Islet precursor cell (in vitro differentiated cells): Measurements from ENCODE around the gene MTRF1.
A peak's percentile ranks its signal among the peaks of the same experiment; 100 is the strongest.
"Not testable (repeated sequence)": the region's sequence is repeated elsewhere in the genome, so short reads cannot be mapped to it uniquely, and the experiment has no call there.

ENCODE experiments used
- DNase-seq: peaks from one replicate; pipeline ENCODE4 v3.0.0-alpha.2; 2018

MTRF1 gene

DNA sequence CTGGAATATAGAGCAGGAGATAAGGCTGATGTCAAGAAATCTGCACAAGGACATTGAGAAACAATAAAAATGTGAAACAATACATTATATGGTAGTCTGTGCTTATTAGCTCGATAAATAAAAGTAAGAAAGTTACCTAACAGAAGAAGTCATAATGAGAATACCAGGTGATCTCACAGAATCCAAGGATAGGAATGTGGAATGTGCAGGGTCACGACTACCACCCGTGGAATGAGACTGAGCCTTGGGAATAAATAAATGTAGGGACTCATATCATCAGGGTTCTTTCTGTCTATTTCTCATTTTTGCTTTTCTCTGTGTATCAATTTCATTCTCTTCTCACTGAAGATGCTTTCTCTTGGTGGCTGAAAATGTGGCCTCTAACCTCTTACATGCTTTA lies 43.0 kb downstream of the MTRF1 start:
- DNase-seq: no peak

DNA sequence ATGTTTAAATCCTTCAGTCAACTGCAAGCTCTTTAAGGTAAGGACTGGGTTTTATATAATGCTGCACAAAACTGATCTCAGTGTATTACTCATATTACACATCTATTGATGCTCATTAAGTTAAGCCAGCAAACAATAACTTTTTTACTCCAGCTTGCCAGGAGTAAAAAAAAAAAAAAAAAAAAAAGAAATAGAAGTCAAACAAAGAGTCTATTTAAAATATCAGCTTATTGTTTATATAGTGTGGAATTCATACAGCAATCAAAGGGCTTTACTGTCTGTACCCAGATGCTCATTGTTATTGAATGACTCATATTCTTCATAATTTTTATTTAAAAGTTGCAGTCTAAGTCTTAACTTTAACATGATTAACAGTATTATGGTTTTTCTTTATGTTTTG lies 47.2 kb downstream of the MTRF1 start:
- no peak for DNase-seq

DNA sequence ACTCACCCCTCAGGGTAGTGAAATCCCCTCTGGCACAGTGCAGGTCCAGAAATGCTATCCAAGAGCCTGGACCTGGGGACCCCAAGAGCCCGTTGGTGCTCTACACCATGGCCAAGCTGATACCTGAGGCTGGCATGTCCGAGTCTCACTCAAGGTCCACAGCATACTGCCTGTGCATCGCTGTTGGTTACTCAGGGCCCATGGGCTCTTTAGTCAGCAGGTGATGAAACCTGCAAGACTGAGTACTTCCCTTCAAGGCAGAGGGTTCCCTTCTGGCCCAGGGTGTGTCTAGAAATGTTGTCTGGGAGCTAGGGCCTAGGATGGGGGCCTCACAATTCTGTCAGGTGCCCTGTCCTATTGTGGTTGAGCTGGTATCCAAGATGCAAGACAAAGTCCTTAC lies 49.5 kb downstream of the MTRF1 start:
- DNase-seq: no peak

DNA sequence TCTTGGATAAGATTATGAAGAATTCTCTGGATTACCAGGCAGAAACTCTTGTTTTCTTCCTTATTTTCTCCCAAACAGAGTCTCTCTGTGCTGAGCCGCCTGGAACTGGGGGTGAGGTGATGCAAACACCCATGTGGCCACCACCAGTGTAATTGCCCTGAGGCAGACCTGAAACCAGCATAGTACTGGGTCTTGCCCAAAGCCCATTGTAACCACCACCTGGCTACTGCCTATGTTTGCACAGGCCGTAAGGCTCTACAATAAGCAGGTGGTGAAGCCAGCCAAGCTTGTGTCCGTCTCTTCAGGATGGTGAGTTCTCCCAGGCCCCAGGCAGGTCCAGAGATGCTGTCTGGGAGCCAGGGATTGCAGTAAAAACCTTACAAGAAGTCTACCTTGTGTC lies 50.1 kb downstream of the MTRF1 start:
- no peak for DNase-seq

DNA sequence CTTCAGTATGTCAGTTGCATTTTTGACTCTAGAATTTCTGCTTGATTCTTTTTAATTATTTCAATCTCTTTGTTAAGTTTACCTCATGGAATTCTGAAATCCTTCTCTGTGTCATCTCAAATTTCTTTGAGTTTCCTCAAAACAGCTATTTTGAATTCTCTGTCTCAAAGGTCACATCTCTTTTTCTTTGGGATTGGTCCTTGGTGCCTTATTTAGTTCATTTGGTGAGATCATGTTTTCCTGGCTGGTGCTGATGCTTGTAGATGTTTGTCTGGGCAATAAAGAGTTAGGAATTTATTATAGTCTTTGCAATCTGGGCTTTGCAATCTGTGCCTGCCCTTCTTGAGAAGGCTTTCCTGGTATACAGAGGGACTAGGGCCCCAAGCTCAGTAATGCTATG lies 50.5 kb downstream of the MTRF1 start:
- no peak for DNase-seq

DNA sequence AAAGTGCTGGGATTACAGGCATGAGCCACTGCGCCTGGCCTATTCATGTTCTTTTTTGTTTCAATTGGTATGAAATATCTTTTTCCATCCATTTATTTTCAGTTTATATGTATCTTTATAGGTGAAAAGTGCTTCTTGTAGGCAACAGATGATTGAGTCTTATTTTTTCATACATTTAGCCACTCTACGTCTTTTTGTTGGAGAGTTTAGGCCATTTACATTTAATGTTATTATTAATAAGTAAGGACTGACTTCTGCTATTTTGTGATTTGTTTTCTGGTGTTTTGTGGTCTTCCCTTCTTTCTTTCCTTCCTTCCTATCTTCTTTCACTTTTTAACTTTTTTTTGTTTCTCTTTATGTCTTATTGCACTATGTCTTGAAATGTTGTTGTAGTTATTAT lies 52.3 kb downstream of the MTRF1 start:
- DNase-seq: no peak

DNA sequence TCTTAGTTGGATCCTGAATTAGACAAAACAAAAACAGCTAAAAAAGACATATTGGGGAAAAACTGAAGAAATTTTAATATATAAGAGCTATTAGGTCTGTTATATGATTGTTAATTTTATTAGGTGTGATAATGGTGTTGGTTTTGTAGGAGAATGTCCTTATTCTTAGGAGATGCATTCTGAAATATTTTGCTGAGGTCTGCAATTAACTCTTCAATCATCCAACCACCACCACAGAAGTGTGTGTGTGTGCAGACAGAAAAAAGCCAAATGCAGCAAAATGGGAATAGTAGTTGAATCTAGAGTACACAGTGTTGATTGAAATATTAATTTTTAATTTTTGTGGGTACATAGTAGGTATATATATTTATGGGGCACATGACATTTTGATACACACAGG lies 56.9 kb downstream of the MTRF1 start:
- DNase-seq: no peak

DNA sequence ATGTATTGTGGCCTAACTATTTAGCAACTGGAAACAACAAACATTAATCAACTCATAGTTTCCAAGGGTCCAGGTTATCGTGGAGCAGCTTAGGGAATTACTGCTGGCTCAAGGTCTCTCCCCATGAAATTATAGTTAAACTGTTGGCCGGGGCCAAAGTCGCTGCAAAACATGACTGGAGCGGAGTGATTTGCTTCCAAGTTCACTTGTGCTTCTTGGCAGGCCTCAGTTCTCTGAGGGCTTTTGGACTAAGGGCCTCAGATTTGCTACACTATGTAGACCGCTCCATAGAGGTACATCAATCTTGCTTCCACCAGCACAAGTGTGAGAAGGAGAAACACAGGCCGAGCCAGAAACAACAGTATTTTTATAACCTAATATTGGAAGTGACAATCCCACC lies 59.6 kb downstream of the MTRF1 start:
- DNase-seq: no peak

DNA sequence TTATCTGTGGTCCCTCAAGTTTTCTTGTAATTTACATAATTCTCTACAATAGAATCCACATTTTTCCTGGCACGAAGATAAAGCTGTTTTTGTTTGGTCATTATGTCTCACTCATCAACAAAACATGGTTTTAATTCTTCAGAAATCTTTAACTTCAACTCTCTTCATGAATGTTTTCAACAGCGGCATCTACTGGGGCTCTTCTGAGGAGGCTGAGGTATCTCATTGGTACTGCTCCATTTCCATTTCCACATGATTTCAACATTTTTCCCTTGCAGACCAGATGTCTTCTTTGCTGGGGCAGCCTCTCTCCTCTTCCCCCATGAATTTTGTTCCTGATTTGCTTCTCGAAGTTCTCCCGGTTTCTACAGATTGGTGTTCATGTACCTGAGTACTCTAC lies 63.2 kb downstream of the MTRF1 start:
- DNase-seq: no peak

DNA sequence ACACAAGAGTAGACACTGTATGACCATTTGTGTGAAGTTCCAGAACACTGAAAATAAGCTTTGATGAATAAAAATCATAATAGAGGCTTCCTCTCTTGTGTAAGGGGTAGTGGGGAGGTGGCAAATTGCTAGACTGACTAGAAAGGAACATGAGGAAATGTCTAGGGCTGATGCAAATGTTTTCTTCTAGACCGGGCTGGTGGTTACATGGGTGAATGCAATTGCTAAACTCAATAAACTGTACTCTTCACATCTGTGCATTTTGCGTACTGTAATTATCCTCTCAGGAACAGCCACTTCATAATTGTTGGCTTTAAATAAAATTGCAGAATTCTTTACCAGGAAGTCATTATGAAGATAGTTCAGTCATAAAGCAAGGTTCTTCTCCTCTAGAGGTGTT lies 63.9 kb downstream of the MTRF1 start:
- no peak for DNase-seq

DNA sequence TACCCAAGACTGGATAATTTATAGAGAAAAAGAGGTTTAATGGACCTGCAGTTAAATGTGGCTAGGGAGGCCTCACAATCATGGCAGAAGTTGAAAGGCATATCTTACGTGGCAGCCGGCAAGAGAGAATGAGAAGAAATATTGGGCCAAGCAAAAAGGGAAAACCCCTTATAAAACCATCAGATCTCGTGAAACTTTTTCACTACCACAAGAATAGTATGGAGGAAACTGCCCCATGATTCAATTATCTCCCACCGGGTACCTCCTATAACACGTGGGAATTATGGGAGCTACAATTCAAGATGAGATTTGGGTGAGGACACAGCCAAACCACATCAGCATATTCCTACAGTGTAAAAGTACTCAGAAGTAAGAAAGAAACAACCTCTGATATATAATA lies 64.3 kb downstream of the MTRF1 start:
- no peak for DNase-seq

DNA sequence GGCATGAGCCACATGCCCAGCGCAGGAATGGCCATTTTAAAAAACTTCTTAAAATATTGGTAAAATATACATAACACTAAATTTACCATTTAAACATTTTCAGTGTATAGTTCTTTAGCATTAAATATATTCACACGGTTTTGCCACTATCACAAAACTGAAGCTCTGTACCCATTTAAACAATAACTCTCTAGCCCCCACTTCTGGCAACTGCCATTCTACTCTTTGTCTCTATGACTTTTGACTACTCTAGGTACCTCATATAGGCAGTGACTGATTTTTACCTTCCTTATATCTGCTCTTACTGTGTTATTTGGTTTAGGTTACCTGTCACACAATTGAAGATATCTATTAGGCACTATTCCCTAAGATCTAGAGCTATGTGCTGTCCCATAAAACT lies 66.8 kb downstream of the MTRF1 start:
- no peak for DNase-seq

DNA sequence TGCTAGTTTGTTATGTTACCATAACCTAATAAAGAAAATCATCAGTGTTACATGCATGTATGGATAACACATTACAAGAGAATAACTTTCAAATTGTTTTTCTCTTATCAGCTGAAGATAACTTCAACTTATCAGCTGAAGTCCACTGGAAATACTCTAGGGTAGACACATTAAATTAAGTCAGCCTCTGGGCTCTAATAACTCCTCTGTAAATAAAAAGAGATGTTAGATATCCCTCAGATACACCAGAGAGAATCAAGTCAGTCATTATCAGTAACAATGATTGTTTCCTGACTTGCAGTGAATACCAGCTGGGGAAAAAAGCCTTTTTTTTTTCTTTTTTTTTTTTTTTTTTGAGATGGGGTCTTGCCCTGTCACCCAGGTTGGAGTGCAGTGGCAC lies 67.4 kb downstream of the MTRF1 start:
- no peak for DNase-seq

DNA sequence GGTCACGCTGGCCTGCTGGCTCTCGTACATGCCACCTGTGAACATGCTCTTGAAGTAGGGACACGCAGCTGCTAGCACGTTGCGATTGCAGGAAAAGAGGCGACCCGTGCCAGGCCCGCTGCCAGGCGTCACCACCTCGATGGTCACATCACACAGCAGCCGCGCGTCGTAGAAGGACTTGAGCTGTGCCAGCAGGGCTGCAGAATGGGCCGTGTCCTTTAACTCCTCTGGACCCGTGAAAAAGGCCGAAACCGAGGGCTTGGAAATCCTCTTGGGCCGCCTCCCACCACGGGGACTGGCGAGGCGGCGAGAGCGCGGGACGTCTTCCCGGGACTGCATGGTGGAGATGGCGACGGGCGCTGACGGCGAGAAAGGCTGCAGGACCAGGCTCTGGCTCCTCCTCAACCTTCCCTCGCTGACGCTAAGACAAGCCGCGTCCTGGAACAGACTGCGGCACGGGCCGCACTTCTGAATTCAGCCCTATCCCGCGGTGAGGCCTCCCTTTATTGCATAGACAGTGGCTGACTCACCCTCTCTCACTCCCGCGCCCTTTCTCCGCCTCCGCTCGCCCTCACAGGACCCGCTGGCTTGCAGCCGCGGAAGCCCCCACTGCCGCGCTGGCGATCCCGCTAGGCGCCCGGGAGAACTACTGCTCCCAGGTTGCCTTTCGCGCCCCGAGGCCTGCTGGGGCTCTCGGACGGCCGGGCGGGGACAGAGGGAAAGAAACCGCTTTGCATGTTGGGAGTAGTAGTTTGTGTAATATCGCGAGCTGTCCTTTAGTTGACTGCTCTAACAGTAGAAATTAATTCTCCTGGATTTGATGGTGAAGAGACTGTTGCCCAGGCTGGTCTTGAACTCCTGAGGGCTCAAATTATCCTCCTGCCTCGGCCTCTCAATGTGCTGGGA lies 69.2 kb downstream of the MTRF1 start, which contains the start of gene KBTBD7:
Gene KBTBD7, minus strand, starts transcription at position 651 of the 906 bp plus-strand sequence. Its CDS starts 312 bp downstream, at position 339.
- DNase-seq: peak; percentile 99

DNA sequence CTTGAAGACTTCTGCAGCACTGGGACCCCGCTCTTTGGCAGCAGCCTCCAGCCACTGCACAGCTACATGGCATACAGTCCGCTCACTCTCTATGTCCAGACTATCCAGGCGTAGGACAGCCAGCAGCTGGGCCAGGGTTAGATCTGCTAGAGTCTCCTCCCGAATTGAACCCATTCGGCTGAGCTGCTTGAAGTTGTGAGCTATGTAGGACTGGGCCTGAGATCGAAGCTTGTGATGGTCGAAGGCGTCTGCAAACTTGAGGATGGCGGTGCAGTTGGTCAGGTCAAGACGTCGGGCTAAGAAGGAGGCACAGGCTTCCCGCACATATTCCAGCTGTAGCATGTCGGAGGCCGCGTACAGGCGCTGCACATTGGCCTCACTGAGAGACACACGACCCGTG lies 69.9 kb downstream of the MTRF1 start:
- no peak for DNase-seq

DNA sequence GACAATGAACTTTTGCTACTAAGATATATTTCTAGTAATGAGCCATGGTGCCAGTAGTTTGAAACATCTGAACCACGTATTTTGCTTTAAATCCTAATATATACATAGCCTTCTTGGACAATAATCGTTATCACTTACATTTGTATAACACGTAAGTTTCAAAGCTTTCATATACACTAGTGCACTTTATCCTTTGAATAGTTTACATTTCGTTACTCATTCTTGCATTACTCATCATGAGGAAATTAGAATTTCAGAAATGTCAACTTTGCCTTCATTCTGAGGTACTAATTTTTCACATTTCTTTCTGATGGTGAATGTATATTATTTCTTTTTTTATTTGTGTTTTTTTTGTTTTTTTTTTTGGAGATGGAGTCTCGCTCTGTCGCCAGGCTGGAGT lies 74.8 kb downstream of the MTRF1 start:
- no peak for DNase-seq

DNA sequence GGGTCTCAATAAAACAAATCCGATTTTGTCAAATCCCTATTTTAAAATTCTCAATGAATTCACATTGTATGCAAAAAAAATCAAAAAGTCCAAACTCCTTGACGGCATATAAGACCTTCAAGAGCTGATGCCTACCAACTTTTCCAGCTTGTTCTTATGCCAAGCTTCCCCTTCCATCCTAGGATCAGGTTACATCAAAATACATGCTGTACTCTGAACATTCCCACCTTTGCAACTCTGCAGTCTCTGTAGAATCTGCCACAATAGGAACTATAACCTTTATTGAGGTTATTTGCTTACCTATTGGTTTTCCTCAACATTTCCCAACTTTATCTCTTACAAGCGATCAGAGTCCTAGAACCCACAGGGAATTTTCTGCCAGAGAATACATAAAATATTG lies 76.9 kb downstream of the MTRF1 start:
- DNase-seq: no peak

DNA sequence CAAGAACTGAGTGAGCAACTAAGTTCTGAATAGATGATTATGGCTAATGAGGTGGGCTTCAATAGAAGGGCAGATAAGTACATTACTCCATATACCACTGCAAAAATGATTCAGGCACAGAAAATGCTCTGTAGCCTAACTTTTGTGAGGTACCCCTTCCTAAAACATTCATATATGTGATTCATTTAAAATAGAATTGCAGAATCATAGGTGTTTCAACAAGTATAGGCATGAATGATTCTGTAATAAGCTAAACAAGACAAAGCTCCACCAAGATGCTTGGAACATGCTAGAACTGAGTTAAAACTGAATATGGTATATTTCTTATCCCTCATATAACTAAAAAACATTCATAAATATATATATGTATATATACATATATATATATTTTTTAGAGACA lies 81.1 kb downstream of the MTRF1 start:
- DNase-seq: no peak

DNA sequence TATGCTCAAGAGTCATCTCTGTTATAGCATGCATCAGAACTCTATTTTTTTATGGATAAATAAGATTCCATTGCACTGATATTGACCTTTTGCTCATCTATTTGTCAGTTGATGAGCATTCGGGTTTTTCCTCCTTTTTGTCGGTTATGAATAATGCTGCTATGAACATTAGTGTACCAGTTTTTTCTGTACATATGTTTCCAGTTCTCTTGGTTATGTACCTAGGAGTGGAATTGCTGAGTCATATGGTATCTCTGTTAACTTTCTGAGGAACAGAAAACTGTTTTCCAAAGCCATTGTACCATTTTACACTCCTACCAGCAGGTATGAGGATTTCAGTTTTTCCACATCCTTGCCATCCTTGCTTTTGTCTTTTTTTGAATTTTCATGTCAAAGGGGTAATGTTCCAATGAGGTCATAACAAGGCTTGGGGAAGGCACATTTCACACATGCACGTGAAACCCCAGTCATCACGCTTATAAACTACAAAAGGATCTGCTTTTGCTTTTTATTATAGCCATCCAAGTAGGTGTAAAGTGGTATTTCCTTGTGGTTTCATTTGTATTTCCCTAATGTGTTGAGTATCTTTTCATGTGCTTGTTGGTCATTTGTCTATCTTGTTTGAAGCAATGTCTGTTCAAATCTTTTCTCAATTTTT lies 83.7 kb downstream of the MTRF1 start:
- no peak for DNase-seq

DNA sequence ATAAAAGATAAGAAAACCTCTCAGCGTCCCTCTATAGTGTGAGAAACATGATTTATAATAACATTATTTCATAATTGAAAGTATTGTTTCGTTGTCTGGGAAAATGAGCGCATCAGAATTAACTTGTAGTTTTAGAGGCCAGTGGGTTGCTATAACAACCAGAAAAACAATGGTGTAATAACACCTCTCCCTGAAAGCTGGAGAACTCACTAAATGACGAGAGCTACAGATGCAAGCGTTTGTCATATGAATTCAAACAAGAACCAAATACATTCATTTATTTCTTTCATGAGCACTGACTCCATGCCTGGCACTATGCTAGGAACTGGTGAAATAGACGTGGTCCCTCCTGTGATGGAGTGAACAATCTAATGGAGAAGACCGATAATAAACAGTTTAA lies 85.3 kb downstream of the MTRF1 start:
- no peak for DNase-seq

DNA sequence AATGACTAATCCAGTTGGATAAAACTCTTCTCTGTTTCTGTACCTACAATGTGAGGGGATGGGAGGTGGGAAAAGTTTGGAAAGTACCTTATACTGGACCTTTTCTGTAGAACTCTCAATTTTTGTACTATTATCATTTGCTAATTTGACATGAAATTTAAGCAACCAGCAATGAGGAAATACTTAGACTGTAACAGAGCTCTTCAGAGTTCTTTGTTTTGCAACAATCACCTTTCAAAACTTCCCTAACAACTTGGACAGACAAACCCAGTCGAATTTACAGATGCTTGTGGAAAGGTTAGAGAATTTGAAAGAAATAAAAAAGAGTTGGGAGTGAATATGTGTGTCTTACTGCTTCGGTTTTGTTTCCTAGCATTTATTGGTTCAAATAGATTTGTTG lies 85.8 kb downstream of the MTRF1 start:
- DNase-seq: no peak

DNA sequence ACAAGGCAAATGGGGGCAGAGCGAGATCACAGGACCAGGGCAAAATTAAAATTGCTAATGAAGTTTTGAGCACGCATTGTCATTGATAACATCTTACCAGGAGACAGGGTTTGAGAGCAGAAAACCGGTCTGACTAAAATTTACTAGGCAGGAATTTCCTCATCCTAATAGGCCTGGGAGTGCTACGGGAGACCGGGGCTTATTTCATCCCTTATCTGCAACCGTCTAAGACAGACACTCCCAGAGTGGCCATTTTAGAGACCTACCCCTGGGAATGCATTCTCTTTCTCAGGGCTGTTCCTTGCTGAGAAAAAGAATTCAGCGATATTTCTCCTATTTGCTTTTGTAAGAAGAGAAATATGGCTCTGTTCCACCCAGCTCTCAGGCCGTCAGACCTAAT lies 87.8 kb downstream of the MTRF1 start:
- not testable (repeated sequence) for DNase-seq
